ENCODE measurements around the gene NTRK3. TPM values are rescaled to one million over a fixed set of nuclear protein-coding genes. Genes with fewer than 3 reads are reported as not detected.

NTRK3 gene
- total RNA-seq, 2 experiments from 2014 or later: not detected

GRCh38 chr15:88006146-88006545 lies 250.4 kb downstream of the NTRK3 start:
- Mint-ChIP-seq H3K4me3 (no peak overlapping the region), H3K4me1 (no peaks in the 10 kb centered on the region), H3K27me3 (no peaks in the 10 kb centered on the region), H3K9me3 (no peaks in the 10 kb centered on the region), H3K27ac (no peak overlapping the region), H3K36me3 (ENCODE audit: low read depth) (no peaks in the 10 kb centered on the region)
- ChIA-PET CTCF (no interaction called here), POLR2A (no interaction called here)
- no peak for DNase-seq

DNA sequence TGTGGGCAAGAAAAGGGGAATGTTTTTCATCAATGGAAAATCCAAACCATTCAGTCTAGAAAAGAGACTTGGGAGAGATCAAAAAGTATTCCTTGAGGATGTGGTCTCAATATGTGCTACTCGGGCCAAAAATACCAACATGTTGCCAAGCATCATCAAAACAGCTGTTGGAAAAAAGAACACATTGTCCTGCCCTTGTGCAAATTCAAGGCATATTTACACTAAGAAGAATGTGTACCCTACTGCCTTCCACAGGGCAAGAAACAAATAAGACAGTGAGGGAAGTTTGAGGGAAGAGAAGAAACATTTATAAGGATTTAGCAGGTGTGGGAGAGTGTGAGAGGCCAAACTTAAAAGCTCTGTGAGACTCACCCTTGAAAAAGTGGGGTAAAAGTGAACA lies 252.1 kb downstream of the NTRK3 start:
- H3K4me1 Mint-ChIP-seq: no peaks in the 10 kb centered on the region
- no peak for DNase-seq
- no peaks in the 10 kb centered on the region for H3K27me3 Mint-ChIP-seq
- ChIA-PET POLR2A (no interaction called here), CTCF (interaction anchor here (1.3 kb wide), 1 partner anchor 9 kb away, joined by 3 read pairs; no protein-coding TSS in a partner anchor)
- no peak overlapping the region for H3K4me3 Mint-ChIP-seq
- no peaks in the 10 kb centered on the region for H3K36me3 Mint-ChIP-seq (ENCODE audit: low read depth)
- no peaks in the 10 kb centered on the region for H3K9me3 Mint-ChIP-seq
- H3K27ac Mint-ChIP-seq: no peak overlapping the region

DNA sequence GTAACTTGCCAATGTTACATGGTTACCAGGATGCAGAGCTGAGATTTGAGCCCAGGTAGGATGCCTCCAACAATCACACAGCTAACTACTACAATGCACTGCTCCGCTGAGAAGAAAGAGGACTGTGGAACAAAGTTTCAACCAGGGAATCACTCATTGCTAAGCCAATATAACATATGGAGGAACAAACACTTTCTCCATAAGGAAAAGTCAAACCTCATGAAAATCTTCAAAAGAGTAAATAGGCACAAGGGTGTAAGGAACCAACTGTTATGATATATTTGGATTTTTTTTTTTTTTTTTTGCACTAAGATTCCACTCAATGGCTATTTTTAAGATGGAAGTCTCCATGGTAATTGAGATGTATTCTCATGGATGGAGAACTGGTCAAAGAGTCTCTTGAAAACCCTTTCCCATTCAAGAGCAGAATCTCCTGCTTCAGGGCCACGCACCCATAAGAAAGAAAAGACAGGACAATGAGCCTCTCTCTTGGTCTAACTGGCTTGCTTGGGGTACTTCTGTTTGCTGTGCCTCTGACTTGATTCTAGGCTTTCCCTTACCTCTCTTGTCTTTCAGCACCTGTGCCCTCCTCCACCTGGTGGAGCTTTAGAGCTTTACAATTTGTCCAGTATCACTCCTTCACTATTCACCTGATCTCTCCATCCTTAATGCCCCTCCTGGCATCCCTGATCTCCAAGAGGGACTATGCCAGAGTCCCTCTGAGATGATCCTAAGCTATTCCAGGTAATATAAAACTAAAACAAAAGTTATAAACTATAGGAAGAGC lies 252.8 kb downstream of the NTRK3 start:
- ChIA-PET CTCF (interaction anchor here (1.3 kb wide), 1 partner anchor 9 kb away, joined by 3 read pairs; no protein-coding TSS in a partner anchor), POLR2A (no interaction called here)
- Mint-ChIP-seq H3K4me1 (no peaks in the 10 kb centered on the region), H3K27me3 (no peaks in the 10 kb centered on the region), H3K4me3 (no peak overlapping the region), H3K9me3 (no peaks in the 10 kb centered on the region), H3K27ac (no peak overlapping the region), H3K36me3 (ENCODE audit: low read depth) (no peaks in the 10 kb centered on the region)
- DNase-seq: no peak

DNA sequence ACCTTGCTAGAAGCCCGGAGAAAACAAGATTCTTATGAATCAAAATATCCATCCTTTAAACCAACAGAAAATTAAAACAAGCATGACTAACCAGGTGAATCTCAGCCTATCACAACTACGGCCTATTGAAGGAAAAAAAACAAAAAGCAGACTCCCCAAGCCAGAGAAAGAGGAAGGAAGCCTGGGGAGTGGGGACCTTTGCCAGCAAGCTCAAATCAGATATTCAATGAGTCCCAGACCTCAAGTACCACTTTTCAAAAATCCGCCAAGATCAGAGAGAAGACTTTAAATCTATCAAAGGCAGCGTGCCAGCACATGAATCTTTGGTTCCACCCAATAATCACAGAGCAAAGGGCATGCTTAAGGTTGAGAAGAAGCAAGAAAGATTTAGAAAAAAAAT lies 253.8 kb downstream of the NTRK3 start:
- Mint-ChIP-seq H3K9me3 (no peaks in the 10 kb centered on the region), H3K27me3 (no peaks in the 10 kb centered on the region), H3K27ac (no peak overlapping the region), H3K4me3 (no peak overlapping the region), H3K36me3 (ENCODE audit: low read depth) (no peaks in the 10 kb centered on the region), H3K4me1 (no peaks in the 10 kb centered on the region)
- POLR2A ChIA-PET: interaction anchor here (0.7 kb wide), 1 partner anchor 500 kb away, joined by 4 read pairs; no protein-coding TSS in a partner anchor
- CTCF ChIA-PET: no interaction called here
- DNase-seq: no peak

- H3K36me3 Mint-ChIP-seq (ENCODE audit: low read depth): no peaks in the 10 kb centered on the region
- no peak overlapping the region for H3K4me3 Mint-ChIP-seq
- no peaks in the 10 kb centered on the region for H3K9me3 Mint-ChIP-seq
- CTCF ChIA-PET: no interaction called here
- no peaks in the 10 kb centered on the region for H3K27me3 Mint-ChIP-seq
- H3K4me1 Mint-ChIP-seq: no peaks in the 10 kb centered on the region
- H3K27ac Mint-ChIP-seq: no peak overlapping the region
- DNase-seq: no peak
- POLR2A ChIA-PET: no interaction called here
These were observed 257.9 kb downstream of the NTRK3 start for GRCh38 chr15:87998630-87999029.

- POLR2A ChIA-PET: no interaction called here
- no peaks in the 10 kb centered on the region for H3K27me3 Mint-ChIP-seq
- H3K27ac Mint-ChIP-seq: no peak overlapping the region
- no peaks in the 10 kb centered on the region for H3K4me1 Mint-ChIP-seq
- CTCF ChIA-PET: no interaction called here
- H3K9me3 Mint-ChIP-seq: no peaks in the 10 kb centered on the region
- H3K36me3 Mint-ChIP-seq (ENCODE audit: low read depth): no peaks in the 10 kb centered on the region
- no peak for DNase-seq
- no peak overlapping the region for H3K4me3 Mint-ChIP-seq
These were observed 269.8 kb downstream of the NTRK3 start for GRCh38 chr15:87986776-87987175.

GRCh38 chr15:87985451-87985850 lies 271.1 kb downstream of the NTRK3 start:
- Mint-ChIP-seq H3K27me3 (no peaks in the 10 kb centered on the region), H3K36me3 (ENCODE audit: low read depth) (no peaks in the 10 kb centered on the region), H3K4me3 (no peak overlapping the region), H3K27ac (no peak overlapping the region), H3K4me1 (no peaks in the 10 kb centered on the region), H3K9me3 (no peaks in the 10 kb centered on the region)
- CTCF ChIA-PET: no interaction called here
- POLR2A ChIA-PET: no interaction called here
- no peak for DNase-seq

- Mint-ChIP-seq H3K27me3 (no peaks in the 10 kb centered on the region), H3K4me3 (no peak overlapping the region), H3K27ac (no peak overlapping the region), H3K4me1 (no peaks in the 10 kb centered on the region), H3K36me3 (ENCODE audit: low read depth) (no peaks in the 10 kb centered on the region), H3K9me3 (no peaks in the 10 kb centered on the region)
- no peak for DNase-seq
- ChIA-PET POLR2A (no interaction called here), CTCF (no interaction called here)
These were observed 274.6 kb downstream of the NTRK3 start for GRCh38 chr15:87981969-87982368.

DNA sequence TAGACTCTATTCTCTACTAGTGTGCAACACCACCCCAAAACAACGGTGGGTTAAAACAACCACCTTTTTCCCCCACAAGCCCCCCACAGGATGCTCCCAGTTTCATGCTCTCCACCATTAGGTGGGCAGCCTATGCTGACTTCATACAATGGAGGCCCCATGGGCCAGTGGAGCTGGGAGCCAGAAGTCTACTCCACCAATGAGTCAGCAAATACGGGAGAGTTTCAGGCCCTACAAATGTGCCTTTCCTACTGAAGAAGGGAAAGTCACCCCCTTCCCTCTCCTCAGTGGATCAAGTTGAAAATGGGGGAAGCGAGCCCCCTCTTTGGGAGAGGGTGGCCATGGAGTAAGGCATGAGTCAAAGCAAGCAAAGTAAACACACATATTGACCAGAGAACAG lies 278.6 kb downstream of the NTRK3 start:
- H3K4me1 Mint-ChIP-seq: no peaks in the 10 kb centered on the region
- H3K4me3 Mint-ChIP-seq: no peak overlapping the region
- ChIA-PET CTCF (no interaction called here), POLR2A (no interaction called here)
- no peak for DNase-seq
- no peaks in the 10 kb centered on the region for H3K9me3 Mint-ChIP-seq
- H3K36me3 Mint-ChIP-seq (ENCODE audit: low read depth): no peaks in the 10 kb centered on the region
- no peaks in the 10 kb centered on the region for H3K27me3 Mint-ChIP-seq
- H3K27ac Mint-ChIP-seq: no peak overlapping the region

DNA sequence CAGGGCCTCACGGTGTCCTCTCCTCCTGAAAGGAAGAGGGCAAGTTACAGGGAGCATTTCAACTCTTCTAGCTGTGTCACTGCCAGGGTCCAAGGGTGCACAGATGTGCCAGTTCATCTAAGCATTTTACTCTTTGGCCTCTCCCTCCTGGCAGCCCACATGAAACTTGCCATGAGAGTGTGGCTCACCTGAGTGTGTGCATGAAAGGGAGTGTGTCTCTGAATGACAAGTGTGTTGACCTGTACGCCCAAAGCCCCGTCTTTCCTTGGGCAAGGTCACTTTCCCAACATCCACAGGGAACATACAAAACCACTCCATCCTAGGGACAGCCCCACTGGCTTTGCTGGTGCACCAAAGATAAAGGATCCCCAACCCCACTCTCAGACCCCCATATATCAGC lies 280.0 kb downstream of the NTRK3 start:
- POLR2A ChIA-PET: no interaction called here
- Mint-ChIP-seq H3K4me1 (no peaks in the 10 kb centered on the region), H3K27me3 (no peaks in the 10 kb centered on the region), H3K4me3 (no peak overlapping the region), H3K9me3 (no peaks in the 10 kb centered on the region), H3K27ac (no peak overlapping the region), H3K36me3 (ENCODE audit: low read depth) (no peaks in the 10 kb centered on the region)
- no peak for DNase-seq
- CTCF ChIA-PET: no interaction called here

DNA sequence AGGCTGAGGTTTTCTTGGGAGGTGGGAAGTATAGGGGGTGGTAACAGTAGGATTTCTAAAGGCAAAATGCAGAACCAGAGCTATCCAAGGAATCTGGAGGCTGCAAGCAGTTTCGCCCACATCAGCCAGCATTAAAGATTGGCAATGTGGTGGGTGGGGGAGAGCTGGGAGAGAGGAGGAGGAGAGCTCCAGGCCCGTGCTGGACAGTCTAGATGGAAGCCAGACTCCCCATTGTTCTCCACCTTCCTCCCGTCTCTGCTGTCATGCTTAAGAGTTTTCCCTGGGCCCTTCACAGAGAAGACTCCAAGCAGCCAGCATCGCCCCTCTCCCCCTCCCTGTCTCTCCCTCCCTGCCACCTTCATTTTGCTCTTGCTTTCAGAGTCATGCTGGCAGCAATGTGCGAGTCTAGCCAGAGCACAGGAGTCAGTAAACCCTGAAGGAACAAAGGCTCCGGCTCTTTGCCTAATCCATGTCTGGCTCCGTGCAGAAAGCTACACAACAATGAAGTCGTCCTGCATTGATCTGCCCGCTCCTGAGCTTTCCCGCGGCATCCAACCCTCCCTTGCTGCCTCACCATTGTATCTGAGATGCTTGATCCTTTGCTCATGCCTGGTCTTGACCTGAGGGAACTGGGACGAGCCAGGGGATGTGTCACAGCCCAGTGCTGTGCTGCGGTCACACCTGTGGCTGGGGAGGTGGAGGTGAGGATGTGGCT lies 282.9 kb downstream of the NTRK3 start:
- POLR2A ChIA-PET: no interaction called here
- H3K27ac Mint-ChIP-seq: no peak overlapping the region
- CTCF ChIA-PET: no interaction called here

DNA sequence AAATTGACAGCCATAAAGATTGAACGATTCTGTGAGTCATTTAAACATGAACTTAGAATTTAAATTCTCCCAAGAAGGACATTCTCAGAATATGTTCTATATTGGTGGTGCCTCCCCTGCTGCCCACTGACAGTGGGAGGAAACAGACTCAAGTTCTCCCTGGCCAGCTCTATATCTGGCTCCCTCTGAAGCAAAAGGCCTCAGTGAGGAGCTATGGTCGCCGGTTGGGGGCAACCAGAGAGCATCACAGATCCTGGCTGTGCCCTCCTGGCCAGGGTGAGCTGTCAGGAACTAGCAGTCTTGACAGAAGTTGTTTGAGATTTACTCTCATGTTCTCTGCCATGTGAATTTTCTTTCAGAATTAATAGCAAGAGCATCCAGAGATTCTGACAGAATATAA lies 285.5 kb downstream of the NTRK3 start:
- Mint-ChIP-seq H3K27me3 (no peaks in the 10 kb centered on the region), H3K9me3 (no peaks in the 10 kb centered on the region), H3K4me3 (no peak overlapping the region), H3K27ac (no peak overlapping the region), H3K4me1 (no peaks in the 10 kb centered on the region), H3K36me3 (ENCODE audit: low read depth) (no peaks in the 10 kb centered on the region)
- POLR2A ChIA-PET: no interaction called here
- CTCF ChIA-PET: no interaction called here
- DNase-seq: no peak

More for the DNA sequence above, 282.9 kb downstream of the NTRK3 start:
- Mint-ChIP-seq H3K9me3 (no peaks in the 10 kb centered on the region), H3K27me3 (no peaks in the 10 kb centered on the region), H3K4me1 (no peaks in the 10 kb centered on the region), H3K36me3 (ENCODE audit: low read depth) (no peaks in the 10 kb centered on the region), H3K4me3 (no peak overlapping the region)
- DNase-seq: no peak

DNA sequence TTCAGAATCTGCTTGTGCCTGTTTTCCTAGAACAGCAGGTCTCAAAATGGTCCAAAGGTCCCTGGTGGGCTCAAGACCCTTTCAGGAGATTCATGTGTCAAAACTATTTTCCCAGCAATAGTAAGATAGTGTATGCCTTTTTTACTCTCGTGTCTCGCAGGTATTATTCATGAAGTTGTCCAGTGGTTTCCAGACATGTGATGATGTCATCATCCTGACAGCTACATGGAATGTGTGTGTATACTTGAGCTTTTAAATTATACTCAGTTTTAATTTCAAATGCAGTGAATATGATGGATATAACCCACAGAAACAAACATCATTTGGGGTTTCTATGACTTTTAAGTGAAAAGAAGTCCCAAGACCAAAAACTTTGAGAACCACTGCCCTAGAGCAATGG lies 288.6 kb downstream of the NTRK3 start:
- Mint-ChIP-seq H3K36me3 (ENCODE audit: low read depth) (no peaks in the 10 kb centered on the region), H3K27me3 (no peaks in the 10 kb centered on the region), H3K27ac (no peak overlapping the region), H3K4me1 (no peaks in the 10 kb centered on the region), H3K9me3 (no peaks in the 10 kb centered on the region), H3K4me3 (no peak overlapping the region)
- ChIA-PET POLR2A (no interaction called here), CTCF (interaction anchor here (1.0 kb wide), 1 partner anchor 333 kb away, joined by 3 read pairs; no protein-coding TSS in a partner anchor)
- DNase-seq: no peak

DNA sequence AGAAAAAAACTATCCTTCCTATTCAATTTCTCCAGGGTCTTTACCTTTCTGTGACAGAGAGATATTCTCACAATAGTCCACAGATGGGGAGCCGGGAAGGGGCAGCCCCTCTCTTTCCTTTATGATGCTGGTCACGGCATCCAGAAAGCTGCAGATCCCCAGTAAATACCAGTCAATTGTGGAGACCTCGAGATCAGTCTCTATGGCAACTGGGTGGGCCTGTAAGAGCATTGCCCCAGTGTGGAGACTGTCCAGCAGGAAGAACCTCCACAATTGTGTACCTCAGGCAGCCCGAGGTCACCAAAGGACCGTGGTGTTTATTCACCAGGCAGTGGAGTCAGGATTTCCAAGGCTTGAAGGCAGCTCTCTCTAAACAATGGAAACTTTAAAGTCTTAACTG lies 291.2 kb downstream of the NTRK3 start:
- H3K4me1 Mint-ChIP-seq: no peaks in the 10 kb centered on the region
- ChIA-PET POLR2A (no interaction called here), CTCF (no interaction called here)
- DNase-seq: no peak
- no peaks in the 10 kb centered on the region for H3K36me3 Mint-ChIP-seq (ENCODE audit: low read depth)
- H3K9me3 Mint-ChIP-seq: no peaks in the 10 kb centered on the region
- H3K27me3 Mint-ChIP-seq: peaks cover 3% of the 10 kb centered on the region
- no peak overlapping the region for H3K4me3 Mint-ChIP-seq
- H3K27ac Mint-ChIP-seq: no peak overlapping the region
